ENCODE results near the gene DLG5.

Gene DLG5

DNA sequence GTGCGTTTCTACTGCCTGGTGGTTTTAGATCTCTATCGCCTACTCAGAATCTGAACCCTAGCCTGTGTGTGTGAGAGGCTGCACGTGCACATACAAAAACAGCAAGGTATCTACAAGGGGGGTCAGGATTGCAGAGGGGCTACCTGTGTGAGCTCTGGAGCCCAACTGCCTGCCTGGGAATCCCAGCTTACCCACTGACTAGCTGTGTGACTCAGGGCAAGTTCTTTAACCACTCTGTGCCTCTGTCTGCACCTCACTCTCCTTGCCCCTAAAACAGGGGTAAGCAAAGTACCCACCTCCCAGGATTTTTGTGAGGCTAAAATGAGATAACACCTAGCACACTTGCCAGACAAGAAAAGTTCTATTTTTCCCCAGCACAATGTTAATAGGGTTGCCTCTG, 32.5 kb downstream of the DLG5 start:
- Histone ChIP-seq H3K4me3 (ENCODE audit: low read length, poor library complexity, severe bottlenecking) (no peak overlapping the region), H3K4me1 (ENCODE audit: insufficient read depth, low read length, poor library complexity, severe bottlenecking) (peaks cover 7% of the 10 kb centered on the region), H3K9me3 (ENCODE audit: insufficient read depth, low read depth, low read length) (no peaks in the 10 kb centered on the region), H3K9me2 (replicated peaks; ENCODE audit: low read depth, low read length) (no peaks in the 10 kb centered on the region), H3K27me3 (ENCODE audit: insufficient read depth, low read length, poor library complexity, severe bottlenecking) (no peaks in the 10 kb centered on the region), H2AFZ (ENCODE audit: low read length) (no peak overlapping the region), H3K9ac (ENCODE audit: low read depth, low read length, poor library complexity, severe bottlenecking) (no peak overlapping the region), H3K36me3 (ENCODE audit: insufficient read depth, low read length) (no peaks in the 10 kb centered on the region), H3K4me2 (ENCODE audit: low read depth, low read length, poor library complexity, severe bottlenecking) (no peak overlapping the region), H4K20me1 (ENCODE audit: insufficient read depth, low read length, poor library complexity, severe bottlenecking) (no peaks in the 10 kb centered on the region), H3K79me2 (ENCODE audit: insufficient read depth, low read length) (peaks cover 51% of the 10 kb centered on the region; the same call in 1 of the 2 replicates), H3F3A (ENCODE audit: low read depth) (no peaks in the 10 kb centered on the region)
- TF ChIP-seq EZH2phosphoT487 (IDR thresholded peaks at IDR 0.05; ENCODE audit: borderline replicate concordance): no peak
- TF ChIP-seq, protein P1, sequence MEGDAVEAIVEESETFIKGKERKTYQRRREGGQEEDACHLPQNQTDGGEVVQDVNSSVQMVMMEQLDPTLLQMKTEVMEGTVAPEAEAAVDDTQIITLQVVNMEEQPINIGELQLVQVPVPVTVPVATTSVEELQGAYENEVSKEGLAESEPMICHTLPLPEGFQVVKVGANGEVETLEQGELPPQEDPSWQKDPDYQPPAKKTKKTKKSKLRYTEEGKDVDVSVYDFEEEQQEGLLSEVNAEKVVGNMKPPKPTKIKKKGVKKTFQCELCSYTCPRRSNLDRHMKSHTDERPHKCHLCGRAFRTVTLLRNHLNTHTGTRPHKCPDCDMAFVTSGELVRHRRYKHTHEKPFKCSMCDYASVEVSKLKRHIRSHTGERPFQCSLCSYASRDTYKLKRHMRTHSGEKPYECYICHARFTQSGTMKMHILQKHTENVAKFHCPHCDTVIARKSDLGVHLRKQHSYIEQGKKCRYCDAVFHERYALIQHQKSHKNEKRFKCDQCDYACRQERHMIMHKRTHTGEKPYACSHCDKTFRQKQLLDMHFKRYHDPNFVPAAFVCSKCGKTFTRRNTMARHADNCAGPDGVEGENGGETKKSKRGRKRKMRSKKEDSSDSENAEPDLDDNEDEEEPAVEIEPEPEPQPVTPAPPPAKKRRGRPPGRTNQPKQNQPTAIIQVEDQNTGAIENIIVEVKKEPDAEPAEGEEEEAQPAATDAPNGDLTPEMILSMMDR (conservative IDR thresholded peaks at IDR 0.05; ENCODE audit: low read length): no peak

DNA sequence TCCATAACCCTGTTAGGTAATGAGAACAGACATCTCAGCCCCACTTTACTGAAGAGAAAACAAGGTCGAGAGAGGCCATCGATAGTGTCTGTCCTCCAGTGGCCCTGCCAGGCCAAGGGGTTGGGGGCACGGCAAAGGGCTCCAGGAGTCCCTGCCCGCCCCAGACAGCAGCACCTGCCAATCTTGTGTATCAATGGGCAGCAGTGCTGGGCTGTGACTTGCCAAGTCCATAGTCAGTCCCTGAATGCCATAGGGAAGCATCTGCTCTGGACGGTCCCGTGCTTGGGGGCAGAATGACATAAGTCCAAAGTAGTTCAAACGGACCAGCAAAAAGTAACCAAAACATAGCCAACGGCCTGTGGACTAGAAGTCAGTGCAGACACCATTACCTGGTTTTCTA, 33.2 kb downstream of the DLG5 start:
- Histone ChIP-seq H3K4me2 (ENCODE audit: low read depth, low read length, poor library complexity, severe bottlenecking) (no peak overlapping the region), H2AFZ (ENCODE audit: low read length) (no peak overlapping the region), H3K9me2 (replicated peaks; ENCODE audit: low read depth, low read length) (no peaks in the 10 kb centered on the region), H3K9ac (ENCODE audit: low read depth, low read length, poor library complexity, severe bottlenecking) (no peak overlapping the region), H3K4me3 (ENCODE audit: low read length, poor library complexity, severe bottlenecking) (no peak overlapping the region), H4K20me1 (ENCODE audit: insufficient read depth, low read length, poor library complexity, severe bottlenecking) (no peaks in the 10 kb centered on the region), H3F3A (ENCODE audit: low read depth) (no peaks in the 10 kb centered on the region), H3K27me3 (ENCODE audit: insufficient read depth, low read length, poor library complexity, severe bottlenecking) (no peaks in the 10 kb centered on the region), H3K9me3 (ENCODE audit: insufficient read depth, low read depth, low read length) (no peaks in the 10 kb centered on the region), H3K4me1 (ENCODE audit: insufficient read depth, low read length, poor library complexity, severe bottlenecking) (peaks cover 7% of the 10 kb centered on the region), H3K36me3 (ENCODE audit: insufficient read depth, low read length) (no peaks in the 10 kb centered on the region), H3K79me2 (ENCODE audit: insufficient read depth, low read length) (peaks cover 50% of the 10 kb centered on the region; the same call in 1 of the 2 replicates)
- TF ChIP-seq EZH2phosphoT487 (IDR thresholded peaks at IDR 0.05; ENCODE audit: borderline replicate concordance): no peak
- TF ChIP-seq, protein P1 (conservative IDR thresholded peaks at IDR 0.05; ENCODE audit: low read length): no peak

DNA sequence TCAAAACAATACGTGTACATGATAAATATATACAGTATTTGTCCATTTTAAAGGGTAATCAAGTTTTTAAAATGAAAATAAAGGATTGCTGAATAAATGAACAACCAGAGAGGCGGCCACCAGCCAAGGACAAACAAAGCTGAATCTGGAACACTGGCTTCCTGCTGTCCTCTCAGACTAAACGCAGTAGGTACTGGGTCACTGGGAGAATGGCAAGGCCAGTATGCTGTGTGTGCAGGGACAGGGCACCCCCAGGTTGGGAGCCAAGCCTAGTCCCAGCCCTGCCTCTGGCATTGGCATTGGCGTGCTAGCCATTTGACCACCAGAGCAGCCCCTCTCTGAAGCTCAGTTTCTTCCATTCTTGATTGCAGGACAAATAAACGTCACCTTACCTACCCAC, 33.8 kb downstream of the DLG5 start:
- Histone ChIP-seq H3K4me2 (ENCODE audit: low read depth, low read length, poor library complexity, severe bottlenecking) (no peak overlapping the region), H4K20me1 (ENCODE audit: insufficient read depth, low read length, poor library complexity, severe bottlenecking) (no peaks in the 10 kb centered on the region), H2AFZ (ENCODE audit: low read length) (no peak overlapping the region), H3K9ac (ENCODE audit: low read depth, low read length, poor library complexity, severe bottlenecking) (no peak overlapping the region), H3K4me1 (ENCODE audit: insufficient read depth, low read length, poor library complexity, severe bottlenecking) (peaks cover 7% of the 10 kb centered on the region), H3K4me3 (ENCODE audit: low read length, poor library complexity, severe bottlenecking) (no peak overlapping the region), H3K79me2 (ENCODE audit: insufficient read depth, low read length) (peaks cover 43% of the 10 kb centered on the region; the same call in 1 of the 2 replicates), H3K27me3 (ENCODE audit: insufficient read depth, low read length, poor library complexity, severe bottlenecking) (no peaks in the 10 kb centered on the region), H3K9me2 (replicated peaks; ENCODE audit: low read depth, low read length) (no peaks in the 10 kb centered on the region), H3K36me3 (ENCODE audit: insufficient read depth, low read length) (no peaks in the 10 kb centered on the region), H3F3A (ENCODE audit: low read depth) (no peaks in the 10 kb centered on the region), H3K9me3 (ENCODE audit: insufficient read depth, low read depth, low read length) (no peaks in the 10 kb centered on the region)
- TF ChIP-seq EZH2phosphoT487 (IDR thresholded peaks at IDR 0.05; ENCODE audit: borderline replicate concordance): no peak
- TF ChIP-seq, protein P1 (conservative IDR thresholded peaks at IDR 0.05; ENCODE audit: low read length): no peak

All from Loucy (cell line).